HPDE6-E6E7 (cell line): Measurements from ENCODE around the gene PHF2.

Experiments used
- DNase-seq: peaks from one replicate; pipeline ENCODE4 v3.0.0; 2011; ENCODE audit warnings: missing footprints; ENCODE audit errors: extremely low spot score

The PHF2 gene

DNA sequence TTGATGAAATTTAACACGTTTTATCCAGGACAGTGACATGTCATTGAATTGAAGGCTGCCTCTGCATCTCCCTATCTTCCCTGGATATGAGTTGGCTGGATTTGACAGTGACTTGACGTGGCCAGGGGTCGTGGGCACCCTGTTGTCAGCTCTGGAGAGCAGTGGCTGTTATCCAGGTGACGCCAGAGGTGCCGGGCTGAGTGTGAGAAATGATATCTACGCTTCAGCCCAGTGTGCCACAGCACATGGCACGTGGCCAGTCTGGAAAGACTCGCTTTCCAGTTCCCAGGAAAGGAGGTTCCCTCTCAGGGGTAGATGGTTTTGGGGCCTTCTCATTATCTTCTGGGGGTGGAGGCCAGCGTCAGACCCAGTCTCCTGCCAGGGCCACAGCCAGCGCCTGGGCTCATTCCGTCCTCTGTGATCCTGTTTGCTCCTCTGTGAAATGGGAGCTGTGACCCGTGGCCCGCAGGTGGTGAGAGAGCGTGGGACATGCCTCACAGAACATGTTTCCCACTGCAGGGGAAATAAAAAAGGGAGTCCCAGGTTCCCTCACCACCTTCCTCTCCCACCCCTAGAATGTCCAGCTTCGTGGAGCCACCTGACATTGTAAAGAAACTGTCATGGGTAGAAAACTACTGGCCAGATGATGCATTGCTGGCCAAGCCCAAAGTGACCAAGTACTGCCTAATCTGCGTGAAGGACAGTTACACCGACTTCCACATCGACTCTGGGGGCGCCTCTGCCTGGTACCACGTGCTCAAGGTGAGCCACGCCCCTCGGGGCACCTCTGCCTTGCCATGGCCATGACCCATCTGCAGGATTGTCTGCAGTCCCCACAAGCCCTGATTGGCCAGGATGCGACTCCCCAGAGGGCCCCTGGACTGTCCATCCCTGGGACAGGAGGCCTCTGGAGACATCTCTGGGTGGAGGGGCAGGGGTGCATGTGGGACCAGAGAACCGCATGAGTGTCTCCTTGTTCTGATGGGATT lies 76.5 kb downstream of the PHF2 start:
- no peak for DNase-seq

DNA sequence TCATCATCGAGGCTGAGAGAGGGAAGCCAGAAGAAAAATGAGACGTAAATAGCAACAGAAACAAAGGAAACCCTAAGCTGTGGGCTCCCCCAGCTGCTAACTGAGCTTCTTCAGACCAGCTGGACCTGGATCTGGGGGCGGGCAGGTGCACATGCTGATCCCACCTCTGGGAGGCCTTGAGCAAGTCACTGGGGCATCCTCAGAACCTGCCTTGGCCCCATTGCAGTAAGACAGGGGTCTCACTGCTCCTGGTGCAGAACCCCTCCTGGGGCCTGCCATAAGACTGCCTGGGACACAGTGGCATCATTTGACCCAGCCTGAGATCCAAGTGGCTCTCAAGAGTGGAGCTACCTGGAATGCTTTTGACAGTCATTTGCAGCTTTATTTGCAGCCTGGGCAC lies 77.4 kb downstream of the PHF2 start:
- DNase-seq, result no peak

DNA sequence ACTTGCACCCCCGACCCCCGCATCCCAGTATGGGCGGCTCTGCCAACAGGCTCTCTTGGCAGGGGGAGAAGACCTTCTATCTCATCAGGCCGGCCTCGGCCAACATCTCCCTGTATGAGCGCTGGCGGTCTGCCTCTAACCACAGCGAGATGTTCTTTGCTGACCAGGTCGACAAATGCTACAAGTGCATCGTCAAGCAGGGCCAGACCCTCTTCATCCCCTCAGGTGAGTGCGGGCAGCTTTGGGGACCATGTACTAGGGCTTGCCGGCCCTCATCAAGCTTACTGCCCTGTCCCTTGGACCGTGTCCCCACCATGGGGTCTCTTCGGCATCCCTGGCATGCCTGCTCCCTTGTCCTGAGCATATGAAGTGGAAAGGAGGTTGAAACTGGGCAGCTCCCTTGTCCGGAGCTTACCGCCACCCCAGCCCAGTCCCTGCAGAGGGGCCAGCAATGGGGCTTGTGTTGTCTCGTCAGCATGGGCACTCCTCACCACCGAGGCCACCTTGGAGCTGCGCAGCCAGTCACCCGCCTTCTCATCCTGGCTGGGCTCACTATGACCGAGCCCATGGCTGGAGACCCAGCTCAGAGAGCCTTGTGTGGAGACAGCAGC lies 78.1 kb downstream of the PHF2 start:
- no peak for DNase-seq

GRCh38 chr9:93655621-93656425 lies 79.4 kb downstream of the PHF2 start:
- DNase-seq, result no peak

- no peak for DNase-seq
Measured at GRCh38 chr9:93656426-93657239, 80.2 kb downstream of the PHF2 start.

- DNase-seq, result no peak
Measured at GRCh38 chr9:93657331-93658111, 81.1 kb downstream of the PHF2 start.

- no peak for DNase-seq
Measured at GRCh38 chr9:93658184-93658925, 82.0 kb downstream of the PHF2 start.

DNA sequence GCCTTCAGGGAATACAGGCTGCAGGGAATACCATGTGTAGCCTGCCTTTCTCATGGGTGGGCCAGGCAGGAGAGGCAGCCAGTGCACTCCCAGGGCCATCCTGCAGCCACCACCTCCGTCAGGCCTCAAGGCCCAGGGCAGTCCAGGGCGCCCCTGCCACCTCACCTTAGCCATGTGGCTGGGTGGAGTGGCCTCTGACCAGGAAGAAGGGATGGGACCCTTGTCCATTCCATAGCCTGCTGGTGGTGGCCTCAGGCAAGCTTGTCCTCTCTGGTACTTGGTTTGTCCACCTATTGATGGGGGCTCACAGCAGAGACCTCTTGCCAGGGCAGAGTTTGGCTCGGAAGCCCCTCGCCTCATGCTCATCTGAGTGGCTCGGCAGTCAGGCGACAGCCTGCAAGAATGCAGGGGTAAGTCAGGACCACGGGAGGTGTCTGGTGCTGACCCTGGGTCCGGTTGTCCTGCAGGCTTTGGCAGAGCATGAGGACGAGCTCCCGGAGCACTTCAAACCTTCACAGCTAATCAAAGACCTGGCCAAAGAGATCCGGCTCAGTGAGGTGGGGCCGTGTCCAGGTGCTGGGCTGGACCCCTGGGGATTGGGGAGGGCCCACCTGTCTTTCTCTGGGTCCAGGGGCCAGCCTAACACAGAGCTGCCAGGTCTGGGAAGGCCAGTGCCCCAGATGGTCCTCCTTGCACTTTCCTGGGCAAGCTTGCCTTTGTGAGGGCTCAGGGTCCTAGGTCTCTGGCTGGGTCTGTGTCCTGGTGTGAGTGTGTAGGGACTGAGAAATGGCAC lies 82.9 kb downstream of the PHF2 start:
- DNase-seq, result no peak

- no peak for DNase-seq
Measured at GRCh38 chr9:93659837-93660177, 83.4 kb downstream of the PHF2 start.

DNA sequence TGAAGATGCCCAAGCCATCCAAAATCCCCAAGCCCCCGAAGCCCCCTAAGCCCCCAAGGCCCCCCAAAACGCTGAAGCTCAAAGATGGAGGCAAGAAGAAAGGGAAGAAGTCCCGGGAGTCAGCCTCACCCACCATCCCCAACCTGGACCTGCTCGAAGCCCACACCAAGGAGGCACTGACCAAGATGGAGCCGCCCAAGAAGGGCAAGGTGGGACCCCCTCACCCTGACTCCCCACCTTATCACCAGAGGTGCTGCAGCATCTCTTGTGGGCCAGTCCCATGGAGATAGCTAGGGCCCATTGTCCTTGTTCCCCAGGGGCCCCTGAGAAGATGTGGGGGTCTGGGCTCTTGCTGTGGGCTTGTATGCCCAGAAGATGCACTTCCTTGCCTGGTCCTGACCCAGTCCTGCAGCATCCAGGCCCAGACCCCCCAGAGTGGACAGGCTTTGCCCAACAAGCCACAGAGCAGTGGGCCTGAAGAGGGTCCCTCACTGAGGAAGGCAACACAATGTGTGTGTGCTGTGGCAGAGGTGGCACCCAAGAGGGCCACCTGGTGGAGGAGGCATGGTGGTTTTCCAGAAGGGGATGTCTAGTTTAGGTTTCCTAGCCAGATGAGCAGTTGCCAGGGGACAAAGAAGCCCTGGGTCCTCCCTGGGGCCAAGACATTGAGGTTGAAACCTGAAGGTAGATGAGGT lies 84.1 kb downstream of the PHF2 start:
- no peak for DNase-seq

DNA sequence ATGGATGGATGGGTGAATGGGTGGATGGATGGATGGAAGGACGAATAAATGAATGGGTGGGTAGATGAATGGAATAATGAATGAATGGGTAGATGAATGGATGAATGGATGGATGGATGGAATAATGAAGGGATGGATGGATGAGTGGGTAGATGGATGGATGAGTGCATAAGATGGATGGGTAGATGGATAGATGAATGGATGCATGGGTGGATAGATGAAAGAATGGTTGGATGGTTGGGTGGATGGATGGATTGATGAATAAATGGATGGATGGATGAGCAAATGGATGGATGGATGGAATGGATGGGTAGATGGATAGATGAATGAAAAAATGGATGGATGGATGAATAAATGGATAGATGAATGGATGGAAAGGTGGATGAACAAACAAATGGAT lies 85.2 kb downstream of the PHF2 start:
- DNase-seq, result no peak

GRCh38 chr9:93662016-93662638 lies 85.7 kb downstream of the PHF2 start:
- DNase-seq, result no peak

- no peak for DNase-seq
Measured at GRCh38 chr9:93662952-93663572, 86.7 kb downstream of the PHF2 start.

GRCh38 chr9:93663877-93664548 lies 87.6 kb downstream of the PHF2 start:
- no peak for DNase-seq

GRCh38 chr9:93664549-93665120 lies 88.3 kb downstream of the PHF2 start:
- no peak for DNase-seq

- DNase-seq, result no peak
Measured at GRCh38 chr9:93665128-93665636, 88.8 kb downstream of the PHF2 start.
